ENCODE data around the gene FGD4. TPM values are rescaled to one million over a fixed set of nuclear protein-coding genes. Genes with fewer than 3 reads are reported as not detected.

The FGD4 gene
- total and polyA plus RNA-seq, 8 donors: 18.6 to 38.9 (median 25.5) TPM

DNA sequence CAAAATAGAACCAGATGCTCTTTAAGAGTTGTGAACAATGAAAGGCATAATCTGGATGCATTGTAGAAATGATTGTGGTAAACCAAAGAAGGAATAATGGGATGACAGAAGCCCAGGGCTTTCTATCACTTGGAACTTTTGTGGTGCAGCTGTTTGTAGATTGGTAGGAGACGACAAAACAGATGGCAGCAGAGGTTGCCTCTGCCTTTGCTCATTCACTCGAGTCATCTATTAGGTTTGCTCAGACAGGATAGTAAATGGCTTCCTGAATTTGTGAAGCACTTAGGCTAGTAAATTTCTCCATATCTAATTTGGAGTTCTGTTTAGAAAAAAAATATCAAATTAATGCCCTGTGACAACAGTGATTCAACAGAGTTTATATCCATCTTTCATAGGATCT, 78.4 kb downstream of the FGD4 start:
- TF ChIP-seq, protein P1, sequence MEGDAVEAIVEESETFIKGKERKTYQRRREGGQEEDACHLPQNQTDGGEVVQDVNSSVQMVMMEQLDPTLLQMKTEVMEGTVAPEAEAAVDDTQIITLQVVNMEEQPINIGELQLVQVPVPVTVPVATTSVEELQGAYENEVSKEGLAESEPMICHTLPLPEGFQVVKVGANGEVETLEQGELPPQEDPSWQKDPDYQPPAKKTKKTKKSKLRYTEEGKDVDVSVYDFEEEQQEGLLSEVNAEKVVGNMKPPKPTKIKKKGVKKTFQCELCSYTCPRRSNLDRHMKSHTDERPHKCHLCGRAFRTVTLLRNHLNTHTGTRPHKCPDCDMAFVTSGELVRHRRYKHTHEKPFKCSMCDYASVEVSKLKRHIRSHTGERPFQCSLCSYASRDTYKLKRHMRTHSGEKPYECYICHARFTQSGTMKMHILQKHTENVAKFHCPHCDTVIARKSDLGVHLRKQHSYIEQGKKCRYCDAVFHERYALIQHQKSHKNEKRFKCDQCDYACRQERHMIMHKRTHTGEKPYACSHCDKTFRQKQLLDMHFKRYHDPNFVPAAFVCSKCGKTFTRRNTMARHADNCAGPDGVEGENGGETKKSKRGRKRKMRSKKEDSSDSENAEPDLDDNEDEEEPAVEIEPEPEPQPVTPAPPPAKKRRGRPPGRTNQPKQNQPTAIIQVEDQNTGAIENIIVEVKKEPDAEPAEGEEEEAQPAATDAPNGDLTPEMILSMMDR (IDR thresholded peaks at IDR 0.05): no peak
- no peaks in the 10 kb centered on the region for H3K9me3 ChIP-seq
- intact Hi-C loops (cut with DNase I): no loop called here
- H3K27ac ChIP-seq: no peak overlapping the region
- H3K36me3 ChIP-seq: no peaks in the 10 kb centered on the region
- DNase-seq (no peak), ATAC-seq (no peak)
- no peaks in the 10 kb centered on the region for H3K27me3 ChIP-seq
- H3K4me1 ChIP-seq: peaks cover 22 to 38% of the 10 kb centered on the region in 2 donors
- no peak overlapping the region for H3K4me3 ChIP-seq

DNA sequence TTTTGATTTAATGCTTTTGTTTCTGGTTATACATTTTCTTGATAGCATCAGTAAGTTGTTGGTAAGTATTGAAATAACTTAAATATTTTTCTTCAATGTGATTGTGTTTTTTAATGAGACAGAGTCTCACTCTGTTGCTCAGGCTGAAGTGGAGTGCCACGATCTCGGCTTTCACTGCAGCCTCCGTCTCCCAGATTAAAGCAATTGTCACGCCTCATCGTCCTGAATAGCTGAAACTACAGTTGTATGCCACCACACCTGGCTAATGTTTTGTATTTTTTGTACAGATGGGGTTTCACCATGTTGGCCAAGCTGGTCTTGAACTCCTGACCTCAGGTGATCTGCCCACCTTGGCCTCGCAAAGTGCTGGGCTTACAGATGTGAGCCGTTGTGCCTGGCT, 78.8 kb downstream of the FGD4 start:
- Histone ChIP-seq H3K4me3 (no peak overlapping the region), H3K4me1 (peaks cover 22 to 42% of the 10 kb centered on the region in 2 donors), H3K36me3 (no peaks in the 10 kb centered on the region), H3K27me3 (no peaks in the 10 kb centered on the region), H3K9me3 (no peaks in the 10 kb centered on the region), H3K27ac (no peak overlapping the region)
- no peak for DNase-seq
- intact Hi-C loops (cut with DNase I): no loop called here
- TF ChIP-seq, protein P1 (IDR thresholded peaks at IDR 0.05): no peak
- ATAC-seq: no peak

DNA sequence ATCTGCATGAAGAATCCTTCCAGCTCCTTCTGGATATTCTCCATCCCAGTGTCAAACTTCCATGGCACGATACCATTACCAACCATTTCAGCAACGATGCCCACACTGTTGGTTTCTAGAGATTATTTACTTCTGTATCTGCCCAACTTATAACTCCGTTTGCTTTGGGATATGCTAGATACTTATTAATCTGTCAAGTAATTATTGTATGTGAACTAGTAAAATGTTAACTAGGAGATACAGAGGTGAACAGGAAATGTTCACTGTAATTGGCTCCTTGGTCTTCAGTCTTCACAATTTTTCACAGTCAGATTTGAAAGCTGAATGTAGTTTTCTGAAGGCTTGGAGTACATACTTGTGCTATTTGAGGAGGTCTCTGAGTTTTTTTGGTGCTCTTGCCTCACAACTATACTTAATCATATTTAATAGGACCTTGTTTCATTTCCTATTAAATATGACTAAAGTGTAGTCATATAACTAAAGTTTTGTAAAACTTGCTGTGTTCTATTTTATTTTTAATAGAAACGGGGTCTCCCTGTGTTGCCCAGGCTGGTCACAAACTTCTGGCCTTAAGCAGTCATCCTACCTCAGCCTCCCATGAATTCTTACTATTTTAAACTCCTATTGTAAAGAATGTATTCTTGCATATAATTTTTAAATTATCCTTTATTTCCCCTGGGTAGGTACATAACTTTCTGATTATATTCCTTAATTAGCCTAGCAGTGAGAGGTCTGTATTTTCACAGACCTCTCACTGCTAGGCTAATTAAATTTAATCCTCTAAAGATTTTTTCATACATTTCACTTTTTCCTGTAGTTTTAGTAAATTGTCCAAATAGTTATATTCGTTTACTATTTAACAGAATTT, 79.7 kb downstream of the FGD4 start:
- Histone ChIP-seq H3K27ac (no peak overlapping the region), H3K36me3 (no peaks in the 10 kb centered on the region), H3K9me3 (no peaks in the 10 kb centered on the region), H3K4me1 (peaks cover 22 to 52% of the 10 kb centered on the region in 2 donors), H3K27me3 (no peaks in the 10 kb centered on the region), H3K4me3 (no peak overlapping the region)
- ATAC-seq (no peak), DNase-seq (no peak)
- TF ChIP-seq, protein P1 (IDR thresholded peaks at IDR 0.05): no peak
- intact Hi-C loops (cut with DNase I): no loop called here

DNA sequence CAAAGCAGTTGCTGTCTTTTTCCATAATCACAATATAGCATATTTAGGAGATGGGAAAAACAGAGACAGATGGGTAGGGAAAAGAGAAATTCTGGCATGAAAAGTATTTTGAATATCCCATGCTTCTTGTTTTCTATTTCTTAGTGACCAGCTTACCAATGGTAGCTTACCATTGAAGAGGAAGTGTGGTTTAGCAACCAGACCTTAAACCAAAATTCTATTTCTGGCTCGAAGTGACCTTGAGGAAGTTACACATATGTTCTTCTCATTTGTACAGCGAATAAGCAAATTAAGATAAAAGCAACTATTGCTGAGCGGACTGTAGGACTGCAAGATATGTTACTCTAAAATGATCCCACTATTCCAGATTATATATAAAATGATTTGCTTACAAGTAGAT, 82.9 kb downstream of the FGD4 start:
- DNase-seq (no peak), ATAC-seq (no peak)
- Histone ChIP-seq H3K9me3 (no peaks in the 10 kb centered on the region), H3K4me3 (no peak overlapping the region), H3K27ac (peak overlapping the region; percentile 2 to 90), H3K27me3 (no peaks in the 10 kb centered on the region), H3K36me3 (no peaks in the 10 kb centered on the region), H3K4me1 (peaks cover 7 to 47% of the 10 kb centered on the region in 2 donors)
- intact Hi-C loops (cut with DNase I): no loop called here
- TF ChIP-seq, protein P1 (IDR thresholded peaks at IDR 0.05): no peak

DNA sequence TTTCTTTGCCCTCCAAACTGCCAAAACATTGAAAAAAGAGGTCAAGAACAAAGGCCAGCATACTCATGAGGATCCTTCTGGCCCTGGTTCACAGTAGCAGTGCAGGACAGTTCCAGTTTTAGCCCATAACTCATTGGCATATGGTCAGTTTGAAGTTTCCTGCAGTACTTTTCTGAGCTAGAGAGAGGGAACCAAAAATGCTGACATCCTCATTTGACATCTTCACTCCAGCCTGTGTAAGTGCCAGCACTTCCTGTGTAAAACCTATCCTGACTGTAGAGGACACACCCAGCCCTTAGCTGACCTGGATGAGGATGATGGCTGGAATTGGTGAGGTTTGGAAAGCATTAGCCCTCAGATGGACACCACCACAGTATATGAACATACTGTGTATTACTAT, 84.1 kb downstream of the FGD4 start:
- H3K4me1 ChIP-seq: peaks cover 7 to 52% of the 10 kb centered on the region in 2 donors
- intact Hi-C loops (cut with DNase I): no loop called here
- ATAC-seq: peak; percentile 51
- TF ChIP-seq, protein P1 (IDR thresholded peaks at IDR 0.05): no peak
- no peaks in the 10 kb centered on the region for H3K27me3 ChIP-seq
- H3K4me3 ChIP-seq: no peak overlapping the region
- DNase-seq: no peak
- H3K36me3 ChIP-seq: no peaks in the 10 kb centered on the region
- H3K9me3 ChIP-seq: no peaks in the 10 kb centered on the region
- peak overlapping the region in 1 of 2 donors; percentile 90 for H3K27ac ChIP-seq

Data from left lung (tissue), 10 donors.